K562 (cell line): ENCODE data around the gene SH3BP5L.

Experiments
- FOXA1 ChIP-seq: fragments of 450-650 bp; IDR thresholded peaks from 2 replicates; pipeline ENCODE4 v1.6.1; 2016; ENCODE audit warnings: mild to moderate bottlenecking, borderline replicate concordance
- POLR2A ChIP-seq: fragments of 450-650 bp; conservative IDR thresholded peaks from 2 replicates; pipeline ENCODE4 v1.6.1; 2016
- PYGO2 ChIP-seq: fragments of 450-650 bp; IDR thresholded peaks from 2 replicates; pipeline ENCODE4 v1.6.1; 2016; ENCODE audit warnings: mild to moderate bottlenecking, missing genetic modification characterization, moderate library complexity, missing compliant biosample characterization
- RAD21 ChIP-seq, 2 experiments: fragments of 250-450 bp in 1 of 2; fragments of 450-650 bp in 1 of 2; sonication (Bioruptor Pico) in 1 of 2; formaldehyde crosslinking in 1 of 2; IDR thresholded peaks in 1 of 2; conservative IDR thresholded peaks in 1 of 2; 2 replicates each; pipeline versions ENCODE4 v1.4.0 to v1.8.0; 2020 to 2022; ENCODE audit warnings: mild to moderate bottlenecking in 2 of 2, moderate library complexity in 1 of 2
- YY1 ChIP-seq, 3 experiments: IDR thresholded peaks; 2 replicates each; pipeline ENCODE4 v1.6.1; 2011; ENCODE audit warnings: low read length in 2 of 3, mild to moderate bottlenecking in 2 of 3, moderate library complexity in 2 of 3, borderline replicate concordance in 1 of 3, control low read depth in 1 of 3, low read depth in 1 of 3; ENCODE audit not compliant: insufficient read depth in 3 of 3, insufficient replicate concordance in 2 of 3, control insufficient read depth in 1 of 3, insufficient read length in 1 of 3; ENCODE audit errors: extremely low read depth in 1 of 3

DNA sequence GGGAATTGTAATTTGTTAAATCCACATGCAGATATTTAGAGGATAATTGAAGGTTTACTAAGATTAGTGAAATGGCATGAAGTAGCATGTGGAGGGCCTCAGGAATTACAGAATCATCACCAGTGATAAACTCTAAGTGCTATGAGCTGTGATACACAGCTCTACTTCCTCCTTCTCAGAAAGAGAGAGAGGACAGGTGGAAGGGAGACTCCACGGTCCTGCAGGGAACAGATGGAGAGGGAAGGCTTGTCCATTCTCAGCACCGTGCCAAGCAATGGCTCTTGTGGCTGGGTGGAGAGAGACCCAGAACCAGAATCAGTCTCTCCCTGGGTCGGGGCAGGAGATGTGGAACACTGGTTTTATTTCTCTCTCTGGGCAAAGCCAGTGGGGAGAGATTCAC, 42.3 kb downstream of the SH3BP5L start:
- TF ChIP-seq RAD21 (CRISPR knock-in tag; conservative IDR thresholded peaks at IDR 0.05 in 1 of 2, IDR thresholded peaks at IDR 0.05 in 1 of 2) (no peak), YY1 (IDR thresholded peaks at IDR 0.05; ENCODE audit: borderline replicate concordance in 1 of 3, control insufficient read depth in 1 of 3, extremely low read depth in 1 of 3, insufficient read depth in 3 of 3, insufficient read length in 1 of 3, insufficient replicate concordance in 2 of 3, low read depth in 1 of 3, low read length in 2 of 3) (no peak), PYGO2 (tag) (no peak), POLR2A (no peak), FOXA1 (no peak)
